GM19372 (cell line): ENCODE measurements around the gene WAS.

Experiments
- ATAC-seq: cut with Tn5 transposase; IDR thresholded peaks from one replicate; pipeline ENCODE4 v1.9.1; 2021; ENCODE audit warnings: mild to moderate bottlenecking, low read depth, moderate library complexity; ENCODE audit not compliant: unreplicated experiment

WAS gene

DNA sequence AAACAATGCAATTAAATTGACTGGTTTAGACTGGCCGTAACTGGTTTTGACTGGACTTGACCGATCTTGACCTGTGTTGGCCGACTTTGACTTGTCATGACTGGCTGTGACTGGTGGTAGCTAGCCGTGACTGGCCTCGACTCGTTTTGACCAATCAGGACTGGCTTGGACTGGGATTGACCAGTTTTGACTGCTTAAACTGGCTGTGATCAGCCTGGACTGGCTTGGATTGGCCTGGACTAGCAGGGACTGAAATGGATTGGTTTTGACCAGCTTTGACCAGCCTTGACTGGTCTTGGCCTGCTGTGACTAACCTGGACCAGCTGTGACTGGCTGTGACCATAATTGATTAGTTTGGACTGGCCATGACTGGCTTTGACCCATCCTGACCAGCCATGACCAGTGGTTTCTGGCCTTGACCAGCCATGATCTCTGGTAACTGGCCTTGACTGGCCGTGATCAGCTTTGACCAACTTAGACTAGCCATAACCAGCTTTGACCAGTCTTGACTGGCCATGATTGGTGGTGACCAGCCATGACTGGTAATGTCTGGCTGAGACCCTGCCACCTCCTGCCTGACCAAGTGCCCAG lies 26.0 kb downstream of the WAS start:
- no peak for ATAC-seq

DNA sequence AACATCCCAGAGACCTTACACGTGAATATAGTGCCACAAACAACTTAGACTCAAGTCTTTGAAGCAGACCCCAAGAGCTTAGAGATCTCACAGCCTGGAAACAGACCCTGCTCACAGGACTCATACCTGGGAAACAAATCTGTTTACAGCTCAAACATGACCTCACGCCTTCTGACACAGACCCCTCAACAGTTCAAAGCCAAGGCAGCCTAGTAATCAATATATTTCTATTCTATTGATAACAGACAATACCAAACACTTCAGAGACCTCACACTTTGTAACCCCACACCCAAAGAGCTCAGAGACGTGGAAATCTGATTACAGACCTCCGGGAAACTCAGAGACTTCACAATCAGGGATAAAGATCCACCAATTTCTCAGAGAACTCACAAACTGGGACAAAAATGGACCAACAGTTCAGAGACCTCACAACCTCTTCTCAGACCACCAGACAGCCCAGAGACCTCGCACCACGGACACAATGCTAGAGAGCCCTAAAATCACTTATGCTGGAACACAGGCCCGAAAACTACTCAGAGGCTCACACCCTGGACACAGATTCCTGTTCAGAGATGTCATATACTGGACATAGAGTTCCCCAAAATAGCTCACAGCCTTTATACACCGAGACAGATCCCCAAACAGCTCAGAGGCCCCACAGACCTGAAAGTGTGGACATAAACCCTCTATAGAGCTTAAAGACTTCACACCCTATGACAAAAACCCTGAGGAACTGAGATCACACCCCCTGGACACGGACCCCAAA lies 27.7 kb downstream of the WAS start:
- no peak for ATAC-seq

DNA sequence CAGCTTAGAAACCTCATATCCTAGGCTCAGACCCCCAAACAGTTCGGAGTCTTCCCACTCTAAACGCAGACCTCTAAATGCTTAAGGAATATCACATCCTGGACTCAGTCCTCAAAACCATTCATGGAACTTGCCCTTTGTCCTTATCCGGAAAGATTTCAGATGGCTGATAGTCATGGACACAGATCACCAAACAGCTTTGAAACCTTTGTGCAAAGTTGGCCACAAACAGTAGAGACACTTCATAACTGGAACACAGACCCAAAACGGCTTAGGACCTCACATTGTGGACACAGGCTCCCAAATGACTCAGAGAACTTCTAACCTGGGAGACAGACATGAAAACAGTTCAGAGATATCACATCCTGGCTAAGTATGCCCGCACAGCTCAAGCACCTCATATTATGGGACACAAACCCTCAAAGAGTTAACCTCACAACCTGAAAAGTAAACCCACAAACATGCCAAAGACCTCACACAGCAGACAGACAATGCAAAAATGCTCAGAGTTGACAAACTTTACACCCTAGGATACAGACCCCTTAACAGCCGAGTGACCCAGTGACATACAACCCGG lies 28.4 kb downstream of the WAS start:
- no peak for ATAC-seq

DNA sequence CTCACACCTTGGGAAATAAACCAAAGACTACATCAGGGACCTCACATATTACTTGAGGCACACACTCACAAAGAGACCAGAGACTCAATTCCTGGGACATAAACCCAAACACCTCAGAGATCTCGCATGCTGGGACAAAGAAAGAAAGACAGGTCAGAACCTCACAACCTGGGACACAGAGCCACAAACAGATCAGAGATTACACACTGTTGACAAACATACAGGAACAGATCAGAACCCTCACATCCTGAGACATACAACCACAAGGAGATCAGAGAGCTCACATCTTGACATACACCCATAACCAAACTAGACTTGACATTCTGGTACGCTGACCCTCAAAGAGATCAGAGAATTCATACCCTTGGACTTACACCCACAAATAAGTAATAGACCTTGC lies 30.2 kb downstream of the WAS start:
- no peak for ATAC-seq

DNA sequence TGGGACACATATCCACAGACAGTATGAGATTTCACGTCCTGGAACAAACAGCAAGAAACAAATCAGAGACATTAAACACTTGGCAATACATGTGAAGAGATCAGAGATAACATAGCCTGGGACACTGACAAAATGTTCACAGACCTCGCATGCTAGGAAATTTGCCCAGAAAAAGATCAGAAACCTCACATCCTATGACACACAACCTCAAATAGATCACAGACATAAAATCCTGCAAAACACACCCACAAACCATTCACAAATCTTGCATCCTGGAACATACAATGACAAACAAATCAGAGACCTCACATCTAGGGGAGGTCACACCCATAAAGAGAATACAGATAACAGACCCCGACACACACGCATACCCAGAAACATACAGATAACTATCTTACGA lies 31.0 kb downstream of the WAS start:
- no peak for ATAC-seq

DNA sequence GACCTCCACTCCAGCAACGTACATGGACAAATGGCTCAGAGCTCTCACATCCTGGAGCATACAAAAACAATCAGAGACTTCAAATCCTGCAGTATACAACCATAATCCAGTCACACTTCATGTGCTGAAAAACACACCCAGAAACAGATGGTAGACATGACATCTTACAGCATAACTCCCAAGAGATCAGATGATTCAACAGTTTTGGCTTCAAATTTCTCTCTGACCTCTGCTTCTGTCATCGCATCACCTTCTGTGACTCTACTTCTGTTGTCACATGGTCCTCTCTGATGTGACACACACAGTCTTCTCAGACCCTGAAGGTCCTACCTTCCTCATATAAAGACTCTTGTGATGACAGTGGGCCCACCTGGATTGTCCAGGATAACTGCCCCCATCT lies 31.5 kb downstream of the WAS start:
- no peak for ATAC-seq

DNA sequence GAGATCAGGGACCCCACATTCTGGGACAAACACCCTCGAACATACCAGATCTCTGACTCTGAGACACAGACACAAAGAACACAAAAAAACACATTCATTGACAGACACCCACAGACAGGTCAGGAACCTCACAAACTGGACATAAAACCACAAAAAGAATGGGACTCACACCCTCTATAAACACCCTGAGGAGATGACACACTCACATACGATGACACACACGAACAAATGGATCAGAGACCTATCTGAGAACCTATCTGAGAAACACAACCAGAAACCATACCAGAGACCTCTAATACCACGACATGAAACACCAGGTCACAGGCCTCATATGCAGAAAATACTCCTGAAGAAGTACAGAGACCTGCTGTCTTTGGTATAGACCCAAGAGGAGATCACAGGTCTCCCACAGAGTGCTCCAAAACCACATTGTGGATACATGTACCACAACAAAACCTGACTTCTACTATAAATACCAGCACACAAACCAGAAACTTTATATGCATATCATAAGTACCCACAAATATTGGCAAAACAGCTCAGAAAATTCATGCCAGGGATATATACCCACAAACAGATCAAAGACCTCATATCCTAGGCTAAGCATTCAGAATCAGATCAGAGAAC lies 32.4 kb downstream of the WAS start:
- no peak for ATAC-seq

DNA sequence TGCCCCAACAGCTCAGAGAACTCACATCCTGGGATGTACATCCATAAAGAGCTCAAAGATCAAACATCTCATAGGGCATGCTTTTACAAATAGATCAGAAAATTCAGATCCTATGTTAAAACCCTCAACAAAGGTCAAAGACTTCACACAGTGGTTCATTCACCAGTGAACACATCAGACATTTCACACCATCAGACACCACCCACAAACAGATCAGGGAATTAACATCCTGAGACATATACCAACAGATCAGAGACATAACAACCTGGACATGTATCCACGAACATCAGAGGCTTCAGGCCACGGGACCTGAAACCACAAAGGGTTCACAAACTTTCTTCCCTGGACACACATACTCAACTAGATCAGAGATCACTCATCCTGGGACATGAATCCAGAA lies 36.4 kb downstream of the WAS start:
- ATAC-seq: no peak

DNA sequence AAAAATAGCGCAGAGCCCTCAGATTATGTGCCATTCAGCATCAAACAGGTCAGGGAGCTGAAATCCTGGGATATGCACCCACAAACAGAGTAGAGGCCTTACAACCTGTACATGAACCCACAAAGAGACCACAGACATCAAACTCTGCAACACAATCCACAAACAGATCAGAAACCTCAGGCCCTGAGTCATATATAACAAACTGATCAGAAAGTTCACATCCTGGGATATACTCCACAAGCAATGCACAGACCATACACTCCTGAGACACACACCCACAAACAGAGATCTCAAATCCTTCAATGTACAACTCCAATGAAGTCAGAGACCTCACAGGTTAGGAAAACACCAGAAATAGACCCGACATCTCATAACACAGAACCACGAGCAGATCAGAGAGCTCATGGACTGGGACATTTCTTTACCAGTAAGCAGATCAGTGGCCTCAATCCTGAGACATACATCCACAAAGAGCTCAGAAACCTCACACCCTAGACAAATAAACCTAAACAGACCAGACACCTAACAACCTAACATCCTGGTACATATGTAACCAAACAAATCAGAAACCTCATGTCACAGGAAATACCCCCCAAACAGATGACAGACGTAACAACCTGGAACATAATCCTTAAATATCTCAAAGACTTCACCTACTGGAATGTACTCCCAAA lies 37.1 kb downstream of the WAS start:
- no peak for ATAC-seq

DNA sequence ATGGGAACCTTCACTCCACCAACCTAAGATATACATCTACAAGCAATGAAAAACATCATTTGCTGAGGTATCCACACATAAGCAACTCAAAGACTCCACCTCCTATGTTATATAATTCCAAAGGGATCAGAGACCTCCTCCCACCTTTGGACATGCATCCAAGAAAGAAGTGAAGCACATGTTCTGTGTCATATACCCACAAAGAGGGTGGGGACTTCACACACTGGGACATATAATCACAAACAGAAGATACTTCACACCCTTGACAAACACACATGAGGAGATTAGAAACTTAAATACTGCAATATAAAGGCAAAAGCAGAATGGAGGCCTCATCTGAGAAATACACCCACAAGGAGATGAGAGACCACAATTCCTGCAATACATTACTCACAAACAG lies 38.3 kb downstream of the WAS start:
- ATAC-seq: no peak

DNA sequence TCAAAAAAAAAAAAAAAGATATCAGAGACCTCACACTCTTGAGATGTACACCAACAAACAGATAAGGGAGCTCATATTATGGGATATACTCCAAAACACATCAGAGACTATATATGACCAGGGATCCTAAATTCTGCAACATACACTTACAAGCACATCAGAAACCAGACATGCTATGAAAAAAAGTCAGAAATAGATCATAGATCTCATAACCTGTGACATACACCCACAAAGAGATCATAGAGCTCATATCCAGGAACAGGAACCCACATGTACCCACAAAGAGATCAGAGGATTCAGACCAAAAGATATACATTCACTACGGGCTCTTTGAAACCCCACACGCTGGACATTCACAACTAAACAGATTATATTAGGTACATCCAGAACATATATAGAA lies 43.0 kb downstream of the WAS start:
- no peak for ATAC-seq

DNA sequence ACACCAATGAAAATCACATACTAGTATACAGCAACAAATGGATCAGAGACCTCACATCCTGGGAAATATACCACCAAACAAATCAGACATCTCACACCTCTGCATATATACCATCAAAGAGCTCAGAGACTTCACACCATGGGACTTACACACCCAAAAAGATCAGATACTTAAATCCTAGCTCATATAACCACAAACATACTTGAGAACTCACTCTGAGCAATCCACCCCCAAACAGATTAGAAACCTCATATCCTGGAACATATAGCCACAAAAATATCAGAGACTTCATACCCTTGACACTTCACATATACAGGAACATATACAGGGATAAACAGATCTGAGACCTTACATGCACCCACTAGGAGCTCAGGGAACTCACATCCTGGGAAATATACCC lies 45.1 kb downstream of the WAS start:
- no peak for ATAC-seq

DNA sequence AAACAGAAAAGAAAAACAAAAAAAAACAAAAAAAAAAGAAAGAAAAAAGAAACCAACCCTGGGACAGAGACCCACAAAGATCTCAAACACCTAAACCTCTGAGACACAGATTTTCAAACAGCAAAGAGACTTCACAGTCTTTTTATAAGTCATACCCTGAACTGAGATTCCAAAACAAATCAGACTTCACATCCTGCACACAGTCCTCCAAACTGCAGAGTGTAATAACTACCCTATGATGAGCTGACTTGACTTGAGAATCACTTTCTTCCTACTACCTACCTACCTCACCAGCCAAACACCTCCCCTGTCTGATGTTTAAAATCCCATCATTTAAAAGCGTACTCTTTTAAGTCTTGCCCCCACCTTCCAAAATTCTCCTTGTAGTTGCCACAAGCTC lies 52.7 kb downstream of the WAS start:
- no peak for ATAC-seq

DNA sequence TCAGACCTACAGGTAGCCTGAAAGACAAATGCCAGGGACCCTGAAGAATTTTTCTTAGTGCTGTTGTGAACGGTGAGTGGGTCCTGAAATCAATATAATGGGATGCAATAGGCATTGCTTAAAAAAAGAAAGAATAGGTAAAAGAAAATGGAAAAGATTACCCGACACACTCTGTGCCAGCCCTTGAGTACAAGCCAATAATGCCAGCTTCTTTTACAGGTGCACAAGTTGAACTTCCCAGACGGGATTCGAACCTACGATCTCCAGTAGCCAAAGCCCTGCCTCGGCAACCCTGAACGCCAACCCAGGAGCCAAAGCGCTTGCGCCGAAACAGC lies 53.2 kb downstream of the WAS start:
- ATAC-seq: no peak

DNA sequence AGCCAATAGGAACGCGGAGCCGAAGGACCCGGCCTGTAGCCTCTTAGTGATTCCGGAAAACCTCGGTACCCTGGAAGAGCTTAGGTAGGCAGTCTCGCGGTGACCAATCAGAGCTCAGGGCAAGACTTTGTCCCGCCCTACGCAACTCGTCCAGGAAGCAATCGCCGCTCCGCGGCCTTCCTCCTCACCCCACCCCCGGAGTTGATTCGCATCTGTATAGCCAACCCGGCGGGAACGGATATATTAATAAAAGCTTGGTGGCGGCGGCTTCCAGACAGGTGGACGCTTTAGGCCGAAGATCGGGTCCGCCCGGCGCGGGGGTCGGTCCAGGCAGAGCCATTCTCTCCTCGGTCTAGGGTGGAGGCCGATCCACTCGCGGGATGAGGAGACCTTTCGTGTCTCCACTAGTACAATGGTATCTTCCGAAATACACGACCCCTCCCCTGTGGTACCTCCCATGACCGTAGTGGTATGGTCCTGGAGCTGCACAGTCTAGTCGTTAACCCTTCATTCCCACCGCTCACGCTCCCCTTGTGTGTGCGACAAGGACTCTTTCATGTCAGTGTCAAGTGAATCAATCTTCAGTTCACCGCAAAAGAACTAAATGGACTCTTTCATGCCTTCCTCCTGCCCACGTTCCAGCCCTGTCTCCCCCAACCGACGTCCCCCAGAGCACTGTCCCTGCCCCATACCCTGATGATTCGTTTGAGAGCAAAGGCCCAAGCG lies 53.8 kb downstream of the WAS start:
- ATAC-seq: peak; percentile 97

DNA sequence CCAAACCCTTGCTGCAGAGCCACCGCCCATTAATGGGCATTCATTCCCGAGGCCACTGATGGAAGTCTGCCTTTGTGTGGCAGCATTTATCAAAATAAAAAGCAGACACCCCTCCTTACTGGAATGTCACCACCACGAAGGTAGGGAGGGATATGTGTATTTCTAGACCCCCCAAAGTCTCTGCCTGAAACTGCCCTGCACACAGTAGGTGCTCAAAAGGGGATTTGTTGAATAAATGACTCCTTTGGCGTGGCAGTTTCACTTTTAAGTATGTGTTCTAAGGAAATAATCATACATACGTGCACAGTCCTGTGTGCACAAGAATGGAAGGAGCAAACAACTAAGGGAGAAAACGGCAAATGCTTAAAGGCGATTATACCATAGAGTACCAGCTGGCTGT lies 54.3 kb downstream of the WAS start:
- ATAC-seq: no peak
